Activated CD8-positive, alpha-beta memory T cell treated with anti-CD3 and anti-CD28 coated beads, Interleukin-2, amount 50 U/mL, for 4 hours (primary cell): ENCODE data around the gene KLF15.

ENCODE experiments used
- DNase-seq: peaks from one replicate; pipeline ENCODE4 v3.0.0-alpha.2; 2020

KLF15 gene

GRCh38 chr3:126319701-126320295 is 37.4 kb downstream of the KLF15 start:
- no peak for DNase-seq

GRCh38 chr3:126317029-126317996 is 39.9 kb downstream of the KLF15 start:
- no peak for DNase-seq

DNA sequence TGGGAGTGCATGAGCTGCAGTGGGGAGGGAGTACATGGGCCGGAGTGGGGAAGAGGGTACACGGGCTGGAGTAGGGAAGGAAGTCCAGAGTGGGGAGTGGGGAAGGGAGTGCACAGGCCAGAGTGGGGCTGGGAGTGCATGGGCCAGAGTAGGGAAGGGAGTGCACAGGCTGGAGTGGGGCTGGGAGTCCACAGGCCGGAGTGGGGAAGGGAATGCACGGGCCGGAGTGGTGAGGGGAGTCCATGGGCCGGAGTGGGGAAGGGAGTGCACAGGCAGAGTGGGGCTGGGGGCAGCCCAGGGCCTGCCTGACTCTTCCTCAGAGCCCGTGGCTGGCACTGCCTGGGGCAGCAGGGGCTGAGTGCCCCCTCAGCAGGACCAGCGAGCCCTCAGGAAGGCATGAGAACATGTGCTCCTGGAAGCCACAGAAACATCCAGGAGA is 40.7 kb downstream of the KLF15 start:
- no peak for DNase-seq

GRCh38 chr3:126316031-126316461 is 41.2 kb downstream of the KLF15 start:
- DNase-seq = no peak

GRCh38 chr3:126314790-126315658 is 42.2 kb downstream of the KLF15 start:
- no peak for DNase-seq

GRCh38 chr3:126314305-126314789 is 42.9 kb downstream of the KLF15 start:
- no peak for DNase-seq

GRCh38 chr3:126313580-126314304 is 43.5 kb downstream of the KLF15 start:
- no peak for DNase-seq

DNA sequence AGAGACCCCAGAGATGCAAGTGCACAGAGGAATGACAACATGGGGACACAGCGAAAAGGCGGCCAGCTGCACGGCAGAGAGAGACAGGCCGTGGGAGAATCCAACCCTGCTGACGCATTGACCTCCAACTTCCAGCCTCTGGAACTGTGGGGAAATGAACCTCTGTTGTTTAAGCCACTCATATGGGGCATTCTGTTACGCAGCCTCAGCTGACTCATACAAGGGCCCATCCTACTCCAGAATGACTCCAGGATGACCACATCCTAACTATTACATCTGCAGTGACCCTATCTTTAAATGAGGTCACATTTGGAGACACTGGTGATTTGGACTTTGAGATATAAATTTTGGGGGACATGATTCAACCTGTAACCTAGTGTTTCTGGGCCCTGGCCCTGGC is 44.0 kb downstream of the KLF15 start:
- DNase-seq = no peak

DNA sequence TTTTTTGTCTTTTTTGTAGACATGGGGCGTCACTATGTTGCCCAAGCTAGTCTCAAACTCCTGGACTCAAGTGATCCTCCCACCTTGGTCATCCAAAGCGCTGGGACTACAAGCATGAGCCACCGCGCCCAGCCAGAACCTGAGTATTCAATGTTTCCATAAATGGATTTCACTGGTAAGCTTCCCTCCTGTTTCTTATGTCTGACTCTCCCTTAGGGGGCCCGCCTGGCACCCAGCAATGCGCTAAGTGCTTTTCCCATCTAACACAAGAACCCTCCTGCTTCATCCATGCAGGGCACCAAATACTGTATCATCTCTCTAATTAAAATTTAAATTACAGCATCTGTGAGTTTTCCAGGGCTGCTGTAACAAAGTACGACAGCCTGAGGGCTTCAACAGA is 44.9 kb downstream of the KLF15 start:
- no peak for DNase-seq

DNA sequence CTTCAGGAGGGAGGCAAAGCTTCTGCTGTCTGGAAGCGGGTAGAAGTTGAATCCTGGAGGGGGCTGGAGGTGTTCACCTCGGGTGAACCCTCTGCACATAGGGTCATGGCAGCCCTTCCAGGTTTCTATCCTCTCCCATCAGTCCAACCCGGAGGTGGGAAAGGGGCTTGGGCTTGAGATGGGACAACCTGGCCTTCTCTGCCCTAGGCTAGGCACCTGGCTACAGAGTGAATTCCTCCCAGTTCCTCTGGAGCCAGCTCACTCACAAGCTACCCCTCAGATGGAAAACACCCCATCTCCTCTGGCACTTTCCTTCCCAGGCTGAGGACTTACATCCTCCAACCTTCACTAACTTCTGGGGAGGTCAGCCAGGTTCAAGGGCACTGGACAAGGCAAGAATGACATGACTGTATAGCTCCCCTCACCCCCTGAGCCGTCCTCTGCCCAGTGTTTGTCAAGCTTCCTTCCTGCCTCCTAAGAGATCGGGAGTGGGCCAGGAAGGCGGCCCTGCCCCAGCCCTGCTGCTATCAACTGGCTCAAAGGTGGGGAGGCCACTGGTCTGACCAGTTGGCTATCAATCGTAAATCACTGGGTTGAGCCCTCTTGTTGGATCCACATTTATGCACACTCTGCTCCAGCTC is 45.8 kb downstream of the KLF15 start:
- no peak for DNase-seq

DNA sequence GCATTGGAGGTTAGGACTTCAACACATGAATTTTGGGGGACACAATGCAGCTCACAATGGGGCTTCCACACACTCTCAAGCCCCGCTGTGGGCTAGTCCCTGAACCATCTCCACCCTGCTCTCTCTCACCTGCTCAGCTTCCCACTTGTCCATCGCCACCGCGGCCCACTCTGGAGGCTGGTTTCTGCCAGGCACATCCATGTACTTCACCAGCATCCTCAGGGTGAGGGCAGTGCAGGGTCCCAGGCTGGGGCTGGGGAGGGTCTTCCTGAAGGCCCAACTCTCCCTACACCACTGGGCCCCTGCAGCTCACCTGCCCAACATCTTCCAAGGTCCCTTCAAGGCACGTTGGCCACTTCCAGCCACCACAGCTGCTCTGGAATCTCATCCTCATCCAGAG is 46.4 kb downstream of the KLF15 start:
- DNase-seq = no peak

DNA sequence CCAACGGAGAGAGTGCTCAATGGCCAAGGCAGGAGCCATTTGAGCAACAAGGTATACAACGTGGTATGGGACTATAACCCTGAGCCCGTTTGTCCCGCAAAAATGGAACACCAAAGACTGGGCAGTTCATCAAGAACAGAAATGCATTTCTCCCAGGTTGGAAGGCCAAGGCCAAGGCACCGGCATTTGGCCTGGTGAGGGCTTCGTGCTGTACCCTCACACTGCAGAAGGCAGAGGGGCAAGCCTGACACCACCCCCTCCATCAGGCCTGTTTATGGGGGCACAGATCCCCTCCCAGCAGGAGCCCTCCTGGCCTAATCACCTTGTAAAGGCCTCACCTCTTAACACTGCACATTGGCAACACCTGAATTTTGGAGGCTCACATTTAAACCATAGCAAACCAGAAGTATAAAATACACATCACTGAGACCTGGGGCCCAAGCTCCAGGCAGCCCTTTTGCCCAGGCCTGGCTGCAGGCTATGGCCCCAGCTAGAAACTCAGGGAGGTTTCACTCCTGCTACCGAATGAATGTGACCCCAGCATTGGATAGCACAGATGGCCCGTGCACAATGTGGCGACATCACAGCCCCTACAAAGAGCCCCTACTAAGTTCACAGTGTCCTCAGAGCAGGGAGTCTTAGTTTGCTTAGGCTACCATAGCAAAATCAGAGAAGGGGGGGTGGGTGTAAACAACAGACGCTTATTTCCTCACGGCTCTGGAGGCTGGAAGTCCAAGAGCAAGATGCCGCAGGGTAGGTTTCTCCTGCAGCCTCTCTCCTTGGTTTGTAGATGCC is 47.1 kb downstream of the KLF15 start:
- DNase-seq = no peak

DNA sequence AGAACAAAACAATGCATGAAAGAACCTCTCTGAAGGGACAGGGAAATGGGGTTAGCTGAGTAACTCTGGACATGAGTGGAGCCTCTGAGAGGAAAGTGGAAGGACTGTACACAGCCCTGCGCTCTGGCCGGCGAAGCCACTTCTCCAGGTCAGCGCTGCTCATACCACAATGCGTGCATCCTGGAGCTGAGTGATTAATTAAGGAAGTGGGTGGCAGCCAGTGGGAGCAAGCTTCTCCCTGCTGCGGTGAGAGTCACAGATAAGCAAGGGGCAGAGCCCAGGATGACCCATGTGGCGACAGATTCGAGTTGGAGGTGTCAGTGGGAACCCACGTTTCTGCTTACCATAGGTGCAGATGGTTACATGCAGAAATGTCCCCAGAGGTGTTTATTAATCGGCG is 48.0 kb downstream of the KLF15 start:
- DNase-seq = no peak

DNA sequence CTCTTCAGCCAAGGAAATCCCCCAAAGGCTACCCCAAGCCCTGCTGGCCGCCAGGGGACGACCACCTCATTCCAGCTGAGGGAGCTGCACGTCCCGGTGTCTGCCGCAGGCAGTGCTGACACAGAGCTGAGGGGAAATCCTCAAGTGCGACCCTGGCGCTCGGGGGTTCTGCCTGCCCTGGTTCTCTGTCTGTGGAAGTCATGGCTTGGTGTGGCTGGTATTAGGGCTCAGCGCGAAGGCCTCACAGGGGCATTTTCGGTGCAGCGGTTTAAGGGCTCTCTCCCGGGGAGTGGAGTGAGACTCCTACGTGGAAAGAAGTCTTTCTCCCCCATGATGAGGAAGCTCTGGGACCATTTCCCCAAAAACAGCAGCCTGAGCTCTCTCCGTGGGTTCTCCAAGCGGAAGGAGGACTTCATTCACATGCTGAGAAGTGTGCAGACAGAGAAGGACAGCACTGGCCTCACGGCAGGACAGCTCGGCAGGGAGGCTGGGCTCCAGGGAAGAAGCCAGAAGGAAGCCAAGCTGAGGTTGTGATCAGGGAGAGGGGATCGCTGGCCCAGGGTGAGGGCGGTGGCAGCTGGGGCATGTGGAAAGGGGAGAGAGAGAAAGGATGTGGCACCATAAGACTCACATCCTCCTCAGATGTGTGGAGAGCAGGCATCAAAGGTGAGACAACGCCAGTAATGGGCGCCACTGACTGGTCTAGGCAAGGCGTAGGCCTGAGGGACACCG is 48.6 kb downstream of the KLF15 start:
- DNase-seq = no peak

GRCh38 chr3:126307591-126308393 is 49.4 kb downstream of the KLF15 start:
- no peak for DNase-seq

GRCh38 chr3:126306888-126307482 is 50.2 kb downstream of the KLF15 start:
- no peak for DNase-seq

DNA sequence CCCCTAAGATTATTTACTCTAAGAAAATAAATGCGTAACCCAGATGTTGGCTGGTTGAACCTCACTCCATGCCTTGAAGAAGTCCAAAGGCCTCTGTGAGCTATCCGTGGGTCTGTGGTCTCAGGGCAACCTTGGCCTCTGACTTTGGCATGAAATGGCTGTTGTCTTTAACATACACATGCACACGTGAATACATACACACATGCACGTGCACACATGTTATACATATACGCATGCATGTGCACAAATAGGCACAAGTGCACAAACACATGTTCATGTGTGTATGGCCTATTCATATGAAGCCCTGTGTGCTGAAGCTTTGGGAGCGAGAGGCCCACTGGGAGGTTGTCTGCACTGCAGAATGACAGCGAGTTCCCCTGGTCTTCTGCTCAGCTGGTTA is 50.8 kb downstream of the KLF15 start:
- no peak for DNase-seq

GRCh38 chr3:126305427-126305826 is 51.8 kb downstream of the KLF15 start:
- DNase-seq = no peak

DNA sequence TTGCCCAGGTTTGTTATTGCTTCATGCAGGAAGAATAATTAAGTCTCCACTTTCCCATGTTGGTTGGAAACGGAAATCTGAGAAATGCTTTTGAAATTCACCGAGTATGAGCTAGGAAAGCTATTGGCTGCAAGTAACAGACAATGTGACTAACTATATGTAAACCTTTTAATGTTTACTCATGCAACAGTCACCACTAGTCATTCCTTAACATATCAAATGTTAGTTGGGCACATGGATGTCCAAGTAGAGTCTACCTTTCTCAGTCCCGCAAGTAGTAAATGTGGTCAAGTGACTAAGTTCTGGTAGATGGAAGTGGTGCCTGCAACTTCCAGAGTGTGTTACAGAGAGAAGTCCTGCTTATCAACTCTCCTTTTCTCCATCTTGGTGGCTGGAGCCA is 52.5 kb downstream of the KLF15 start:
- no peak for DNase-seq
